Right lung (tissue), 5 donors: Measurements from ENCODE around the gene ELL. TPM values are rescaled to one million over a fixed set of nuclear protein-coding genes. Genes with fewer than 3 reads are reported as not detected.
"Not testable (repeated sequence)": the region's sequence is repeated elsewhere in the genome, so short reads cannot be mapped to it uniquely, and the experiment has no call there.

Source experiments
- DNase-seq, 2 donors: peaks; one replicate each; pipeline ENCODE4 v3.0.0-alpha.2; 2013
- polyA plus RNA-seq, 5 donors: library from polyadenylated mRNA; unstranded; fragments of 120-200 nt; gene quantifications; one replicate each; pipeline versions ENCODE4 v1.2.1 to v1.2.3, GENCODE V29; 2013; ENCODE audit warnings: inconsistent platforms in 1 of 5, low replicate concordance in 1 of 5; ENCODE audit not compliant: insufficient read length in 5 of 5, insufficient read depth in 1 of 5

The ELL gene
- polyA plus RNA-seq, 5 donors: 6.9 to 12.4 (median 9.0) TPM

DNA sequence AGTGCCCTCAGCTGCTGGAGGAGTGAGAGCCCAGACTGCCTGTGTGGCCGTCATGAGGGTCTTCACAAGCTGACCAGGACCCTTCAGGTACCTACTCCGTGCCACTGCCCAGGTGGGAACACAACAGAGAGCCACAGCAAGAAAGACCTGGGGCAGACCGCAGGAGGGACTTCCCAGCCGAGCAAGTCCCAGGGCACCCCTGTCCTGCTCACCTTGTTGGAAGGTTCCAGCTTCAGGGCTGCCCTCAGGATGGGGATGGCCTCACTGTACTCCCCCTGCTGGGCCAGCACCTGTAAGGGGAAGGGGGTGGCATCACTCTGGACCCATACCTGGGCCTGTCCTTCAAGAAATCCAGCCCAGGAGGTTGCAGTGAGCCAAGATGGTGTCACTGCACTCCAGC is 11.2 kb upstream of the ELL start:
- no peak for DNase-seq

DNA sequence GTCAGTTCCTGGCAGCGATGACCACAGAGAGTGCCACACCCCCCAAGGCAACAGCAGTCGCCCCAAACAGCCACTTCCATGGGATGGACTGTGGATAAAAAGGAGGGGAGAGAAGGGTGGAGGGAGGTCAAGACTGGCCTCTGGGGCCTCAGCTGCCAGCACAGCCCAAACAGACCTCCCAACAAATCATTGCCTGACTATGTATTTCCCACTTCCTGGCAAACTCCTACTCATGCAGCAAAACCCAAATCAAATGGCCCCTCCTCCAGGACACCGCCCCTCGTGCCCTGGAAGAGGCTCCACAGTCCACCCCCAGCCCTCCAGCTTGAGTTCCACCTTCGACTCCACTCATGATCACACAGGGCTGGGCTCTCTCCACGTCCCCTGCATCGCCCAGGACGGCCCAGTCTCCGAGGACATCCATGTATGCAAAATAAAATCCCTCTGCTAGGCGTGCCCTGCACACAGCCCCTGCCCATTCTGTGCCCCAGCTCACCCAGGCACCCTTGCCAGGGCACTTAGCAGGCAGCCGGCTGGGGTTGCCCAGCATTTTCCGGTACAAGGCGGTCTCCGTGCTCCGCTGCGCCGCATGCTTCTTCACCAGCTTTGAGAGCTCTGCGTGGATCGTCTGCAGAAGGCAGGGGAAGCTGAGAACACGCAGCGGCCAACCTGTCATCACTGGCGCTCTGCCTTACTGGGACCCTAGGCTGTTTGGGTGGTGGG is 10.5 kb upstream of the ELL start:
- DNase-seq: no peak

DNA sequence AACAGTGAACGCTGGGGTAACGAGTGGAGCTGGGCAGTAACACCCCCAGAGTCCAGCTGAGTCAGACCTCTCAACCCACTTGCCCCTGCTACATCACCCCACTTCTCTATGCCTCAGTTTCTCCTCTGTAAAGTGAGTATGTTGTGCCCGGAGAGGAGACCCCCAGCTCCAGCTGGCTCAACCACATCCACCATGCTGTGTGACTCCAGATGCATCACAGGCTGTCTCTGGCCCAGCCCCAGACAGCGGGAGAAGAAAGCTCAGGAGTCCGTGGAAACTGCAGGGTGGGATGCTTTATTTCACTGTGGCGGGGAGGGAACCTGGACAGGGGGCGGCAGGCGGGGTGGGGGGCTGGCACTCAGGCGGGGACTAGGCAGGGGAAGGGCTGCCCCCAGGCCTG is 9.6 kb upstream of the ELL start:
- DNase-seq: no peak

DNA sequence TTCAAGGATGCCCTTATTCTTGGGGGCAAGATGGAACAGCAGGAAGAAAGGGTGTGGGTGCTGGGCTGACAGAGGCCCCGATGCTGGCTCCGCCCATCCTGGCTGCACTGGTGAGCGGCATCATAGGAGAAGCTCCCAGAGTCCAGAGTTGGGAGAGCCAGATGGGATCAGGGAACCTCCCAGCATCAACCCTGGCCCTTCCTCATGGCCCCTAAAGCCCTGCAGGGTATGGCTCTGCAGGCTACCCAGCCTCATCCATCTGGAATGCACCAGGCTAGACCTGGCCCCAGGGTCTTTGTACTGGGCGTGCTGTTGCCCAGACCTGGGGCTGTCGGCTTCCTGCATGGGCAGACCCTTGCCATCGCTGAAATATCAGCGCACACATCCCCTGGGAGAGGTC is 7.9 kb upstream of the ELL start:
- DNase-seq: no peak

DNA sequence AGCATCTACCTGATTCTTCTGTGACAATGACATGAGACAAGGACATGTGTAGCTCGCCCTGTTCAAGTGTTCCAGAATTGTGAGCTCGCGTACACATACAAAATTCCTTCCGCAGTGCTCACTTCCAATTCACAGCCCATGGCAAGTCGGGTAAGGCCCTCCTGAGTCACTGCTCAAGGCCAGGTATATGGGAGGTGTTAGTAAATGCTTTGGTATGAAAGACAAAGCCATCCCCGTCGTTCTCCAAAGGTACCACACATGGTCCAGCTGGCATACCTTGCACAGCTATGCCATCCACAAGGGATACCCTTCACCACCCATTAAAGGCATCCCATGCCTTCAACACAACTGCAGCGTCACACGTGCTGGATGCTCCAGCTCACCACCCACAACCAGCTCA is 4.4 kb upstream of the ELL start:
- no peak for DNase-seq

DNA sequence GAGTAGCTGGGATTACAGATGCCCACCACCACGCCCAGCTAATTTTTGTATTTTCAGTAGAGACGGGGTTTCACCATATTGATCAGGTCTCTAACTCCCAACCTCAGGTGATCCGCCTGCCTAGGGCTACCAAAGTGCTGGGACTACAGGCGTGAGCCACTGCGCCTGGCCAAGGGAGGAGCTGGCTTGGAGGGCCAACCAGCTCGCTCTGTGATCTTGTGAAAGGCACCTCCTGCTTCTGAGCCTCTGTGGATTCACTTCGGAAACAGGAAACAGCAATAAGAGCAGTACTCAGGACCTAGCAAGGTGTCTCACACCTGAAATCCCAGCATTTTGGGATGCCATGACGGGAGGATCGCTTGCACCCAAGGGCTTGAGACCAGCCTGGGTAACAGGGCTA is 2.0 kb upstream of the ELL start:
- no peak for DNase-seq

DNA sequence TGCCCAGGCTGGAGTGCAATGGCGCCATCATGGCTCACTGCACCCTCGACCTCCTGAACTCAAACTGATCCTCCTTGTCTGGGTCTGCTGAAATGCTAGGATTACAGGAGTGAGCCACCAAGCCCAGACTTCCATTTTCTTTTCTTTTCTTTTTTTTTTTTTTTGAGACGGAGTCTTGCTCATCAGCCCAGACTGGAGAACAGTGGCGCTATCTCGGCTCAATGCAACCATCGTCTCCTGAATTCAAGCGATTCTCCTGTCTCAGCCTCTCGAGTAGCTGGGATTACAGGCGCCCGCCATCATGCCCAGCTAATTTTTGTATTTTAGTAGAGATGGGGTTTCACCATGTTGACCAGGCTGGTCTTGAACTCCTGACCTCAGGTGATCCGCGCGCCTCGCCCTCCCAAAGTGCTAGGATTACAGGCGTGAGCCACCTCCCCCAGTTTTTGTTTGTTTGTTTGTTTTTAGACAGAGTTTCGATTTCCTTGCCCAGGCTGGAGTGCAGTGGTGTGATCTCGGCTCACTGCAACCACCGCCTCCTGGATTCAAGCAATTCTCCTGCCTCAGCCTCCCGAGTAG is 1.1 kb upstream of the ELL start:
- DNase-seq: not testable (repeated sequence)

DNA sequence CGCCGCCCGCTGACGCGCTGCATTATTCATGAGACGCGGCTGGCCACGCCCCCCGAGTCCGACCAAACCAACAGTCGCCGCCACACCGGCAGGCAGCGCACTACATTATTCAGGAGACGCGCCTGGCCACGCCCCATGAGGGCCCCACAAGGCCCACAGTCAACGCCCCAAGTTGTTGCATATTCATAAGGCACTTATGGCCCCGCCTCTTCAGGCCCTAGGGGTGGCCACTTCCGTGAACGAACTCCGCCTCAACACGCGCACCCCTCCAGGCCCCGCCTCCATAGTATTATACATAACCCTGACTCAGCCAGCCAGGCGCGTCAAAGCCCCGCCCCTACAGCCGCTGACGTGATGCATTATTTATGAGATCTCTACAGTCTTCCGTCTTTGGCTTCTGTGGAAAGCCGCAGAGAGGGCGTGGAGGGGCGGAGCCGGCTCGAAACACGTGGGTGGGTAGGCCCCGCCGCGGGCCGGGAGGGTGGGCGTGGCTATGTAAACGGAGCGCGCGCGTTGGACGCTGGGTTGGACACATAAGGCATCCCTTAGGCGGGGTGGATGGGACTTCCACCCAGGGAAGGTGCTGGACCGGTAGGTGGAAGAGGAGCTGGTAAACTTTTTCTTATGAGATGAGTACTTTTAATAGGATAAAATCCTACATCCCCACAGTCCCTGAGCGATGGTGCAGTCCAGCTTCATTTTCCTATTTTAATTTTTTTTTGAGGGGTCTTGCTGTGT is 423 bp upstream of the ELL start:
- DNase-seq: peak; percentile 100

DNA sequence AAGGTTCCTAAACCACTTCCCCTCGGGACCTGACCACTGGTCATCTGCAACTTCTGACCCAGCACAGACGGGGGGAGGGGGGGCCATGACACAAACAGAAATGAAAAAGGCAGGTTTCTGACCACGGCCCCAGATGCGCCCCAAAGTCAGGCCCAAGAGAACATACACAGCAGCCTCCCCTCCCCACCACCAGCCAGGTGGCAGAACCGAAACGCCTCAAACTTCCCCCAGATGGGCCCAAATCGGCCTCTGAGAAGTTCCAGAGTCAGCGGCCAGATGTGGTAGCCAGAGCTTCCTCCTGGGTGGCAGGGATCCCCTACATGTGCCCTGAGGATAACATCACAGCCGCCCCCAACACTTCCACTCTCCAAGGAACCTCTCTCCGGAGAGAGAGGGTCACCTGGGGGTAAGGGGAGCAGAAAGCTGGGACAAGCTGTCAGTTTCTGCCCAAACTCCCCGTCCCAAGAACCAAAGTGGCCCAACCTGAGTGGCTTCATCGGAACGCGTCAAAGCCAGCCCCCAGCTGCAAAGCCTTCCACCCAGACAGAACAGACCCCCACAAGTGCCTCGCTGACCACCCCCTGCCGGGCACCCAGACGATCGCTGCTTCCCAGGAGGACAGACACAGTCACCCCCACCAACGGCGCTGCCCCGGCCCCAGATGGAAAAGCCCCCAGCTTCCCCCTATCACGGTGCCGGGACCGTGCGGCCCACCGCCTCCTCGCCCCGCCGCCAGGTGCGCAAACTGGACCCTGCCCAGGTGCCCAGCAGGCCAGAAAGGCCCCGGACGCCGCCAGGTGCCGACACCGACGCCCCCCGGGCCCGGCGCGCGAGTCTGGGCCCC is 800 bp downstream of the ELL start:
- DNase-seq: peak in 1 of 2 donors; percentile 28

DNA sequence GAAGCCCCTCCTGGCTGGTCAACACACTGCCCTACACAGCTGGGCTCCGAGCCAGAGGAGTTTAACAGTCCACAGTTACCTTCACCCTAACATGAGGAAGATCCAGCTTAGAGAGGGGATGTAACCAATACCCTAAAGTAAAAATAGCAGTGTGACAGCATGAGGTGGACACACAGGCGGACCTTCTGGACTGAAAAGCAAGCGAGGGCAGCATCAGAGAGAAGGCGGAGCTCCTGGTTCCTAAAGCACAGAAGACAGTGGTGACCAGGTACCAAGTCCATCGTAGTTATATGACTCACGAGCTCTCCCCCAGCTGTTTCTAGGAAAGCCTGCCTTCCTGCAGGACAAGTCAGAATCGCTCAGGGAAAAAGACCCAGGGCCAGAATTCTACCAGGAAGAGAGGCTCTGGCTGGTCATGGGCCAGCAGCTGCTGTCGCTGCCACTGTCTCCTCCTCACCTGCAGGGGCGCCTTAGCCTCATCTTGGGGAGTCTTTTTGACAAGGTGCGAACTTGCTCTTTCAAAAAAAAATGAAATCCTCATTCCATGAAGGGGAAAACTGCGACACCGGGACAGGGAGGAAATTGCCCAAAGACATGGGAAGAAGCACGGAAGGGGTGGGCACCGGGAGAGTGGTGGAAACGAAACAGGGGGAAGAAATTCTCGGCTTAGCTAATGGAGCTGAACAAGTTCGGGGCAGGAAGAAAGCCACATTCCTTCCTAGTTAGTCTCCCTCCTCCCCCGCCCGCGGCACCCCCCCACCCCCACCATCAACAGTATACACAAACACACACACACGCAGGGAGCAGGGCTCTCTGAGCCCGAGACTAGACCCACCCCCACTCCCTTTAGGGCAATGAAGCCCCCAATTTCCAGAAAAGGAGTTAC is 1.7 kb downstream of the ELL start:
- DNase-seq: peak; percentile 52 to 63

DNA sequence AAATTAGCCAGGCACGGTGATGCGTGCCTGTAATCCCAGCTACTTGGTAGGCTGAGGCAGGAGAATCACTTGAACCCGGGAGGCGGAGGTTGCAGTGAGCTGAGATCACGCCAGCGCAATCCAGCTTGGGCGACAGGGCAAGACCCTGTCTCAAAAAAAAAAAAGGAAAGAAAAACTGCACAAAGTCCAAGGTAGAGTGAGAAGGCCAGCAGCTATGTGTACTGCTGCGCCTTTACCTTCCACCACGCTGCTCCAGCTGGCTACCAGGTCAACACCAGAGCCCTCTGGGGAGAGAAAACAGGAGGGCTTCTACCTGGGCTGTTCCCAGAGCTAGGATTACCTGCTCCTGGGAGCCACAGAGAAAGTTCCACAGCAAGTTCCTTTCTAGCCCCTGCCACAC is 3.2 kb downstream of the ELL start:
- no peak for DNase-seq

DNA sequence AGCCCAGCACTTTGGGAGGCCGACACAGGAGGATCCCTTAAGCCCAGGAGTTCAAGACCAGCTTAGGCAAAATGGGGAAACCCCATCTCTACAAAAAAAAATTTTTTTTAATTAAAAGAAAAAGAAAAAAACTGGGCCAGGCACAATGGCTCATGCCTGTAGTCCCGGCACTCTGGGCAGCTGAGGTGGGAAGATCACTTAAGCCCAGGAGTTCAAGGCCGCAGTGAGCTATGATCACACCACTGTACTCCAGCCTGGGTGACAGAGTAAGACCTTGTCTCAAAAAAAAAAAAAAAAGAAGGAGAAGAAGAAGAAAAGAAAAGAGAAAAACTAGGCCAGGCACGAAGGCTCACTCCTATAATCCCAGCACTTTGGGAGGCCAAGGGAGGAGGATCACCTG is 4.3 kb downstream of the ELL start:
- no peak for DNase-seq

DNA sequence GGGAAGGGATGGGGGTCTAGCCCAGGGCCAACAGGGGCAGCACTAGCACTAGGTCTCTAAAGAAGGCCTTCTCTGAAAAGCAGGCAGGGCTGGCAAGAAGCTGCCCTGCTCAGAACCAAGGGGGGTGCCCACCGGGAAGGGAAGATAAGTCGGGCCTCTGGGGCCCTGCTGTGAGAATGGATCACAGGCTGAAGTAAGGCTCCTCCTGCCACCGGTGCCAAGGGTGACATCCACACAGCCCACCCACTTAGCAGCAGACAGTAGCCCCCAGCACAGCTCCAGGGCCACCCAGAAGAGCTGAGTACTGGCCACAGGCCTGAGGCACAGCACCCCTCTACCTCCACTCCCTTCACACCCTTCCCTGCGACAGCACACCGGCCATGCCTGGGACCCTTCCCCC is 5.9 kb downstream of the ELL start:
- no peak for DNase-seq

DNA sequence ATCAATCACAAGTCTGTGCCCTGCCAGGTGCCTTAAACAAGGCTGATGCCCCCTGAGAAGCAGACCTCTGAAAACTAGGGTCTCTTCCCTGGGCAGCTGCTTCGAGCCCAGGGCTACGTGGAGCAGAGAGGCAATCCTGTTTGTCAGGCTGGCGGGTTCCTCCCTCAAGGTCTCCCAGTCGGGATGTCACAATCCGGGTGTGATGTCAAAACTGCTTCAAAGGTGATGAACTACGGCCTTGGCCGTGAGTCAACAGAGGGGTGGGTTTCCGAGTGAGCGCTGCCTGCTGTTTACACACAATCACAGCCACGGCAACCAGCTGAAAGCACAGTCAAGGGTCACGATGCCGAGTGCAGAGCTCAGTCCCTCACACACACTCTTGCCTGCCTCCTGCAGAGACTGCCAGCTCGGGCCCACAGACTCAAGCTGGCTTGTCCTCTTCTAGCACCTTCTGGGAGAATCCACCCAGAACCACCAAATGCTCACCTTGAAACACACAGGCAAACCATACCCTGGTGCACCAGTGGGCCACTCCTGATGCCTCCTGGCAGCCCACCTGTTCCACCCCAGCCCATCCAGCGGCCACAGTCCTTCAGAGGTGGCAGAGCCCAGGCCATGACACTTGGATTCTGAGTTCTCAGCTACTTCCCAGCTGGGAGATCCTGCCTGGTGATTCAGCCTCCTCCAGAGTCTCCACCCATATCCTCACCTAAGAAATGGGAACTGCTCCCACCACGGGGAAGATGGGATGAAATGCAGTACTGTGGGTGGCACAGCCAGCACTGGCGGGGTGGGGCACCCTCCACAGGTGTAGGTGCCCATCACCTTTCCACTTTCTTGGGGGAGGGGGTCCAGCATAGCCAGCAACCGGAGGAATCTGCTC is 6.8 kb downstream of the ELL start:
- peak; percentile 60 to 71 for DNase-seq

DNA sequence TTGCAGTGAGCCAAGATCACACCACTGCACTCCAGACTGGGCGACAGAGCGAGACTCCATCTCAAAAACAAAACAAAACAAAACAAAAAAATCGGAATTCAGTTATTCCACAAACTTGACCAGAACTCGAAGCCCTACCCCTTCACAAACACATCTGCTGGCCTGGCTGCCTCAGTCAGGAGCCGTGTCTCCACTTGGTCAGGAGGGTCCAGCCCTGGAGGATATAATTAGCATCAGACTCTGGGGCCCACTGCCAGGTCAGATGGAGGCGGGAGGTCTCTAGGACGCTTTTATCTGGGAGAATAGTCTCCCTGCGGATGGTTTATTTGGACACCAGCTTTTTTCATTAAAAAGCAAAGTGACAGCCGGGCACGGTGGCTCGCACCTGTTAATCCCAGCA is 8.0 kb downstream of the ELL start:
- DNase-seq: no peak

DNA sequence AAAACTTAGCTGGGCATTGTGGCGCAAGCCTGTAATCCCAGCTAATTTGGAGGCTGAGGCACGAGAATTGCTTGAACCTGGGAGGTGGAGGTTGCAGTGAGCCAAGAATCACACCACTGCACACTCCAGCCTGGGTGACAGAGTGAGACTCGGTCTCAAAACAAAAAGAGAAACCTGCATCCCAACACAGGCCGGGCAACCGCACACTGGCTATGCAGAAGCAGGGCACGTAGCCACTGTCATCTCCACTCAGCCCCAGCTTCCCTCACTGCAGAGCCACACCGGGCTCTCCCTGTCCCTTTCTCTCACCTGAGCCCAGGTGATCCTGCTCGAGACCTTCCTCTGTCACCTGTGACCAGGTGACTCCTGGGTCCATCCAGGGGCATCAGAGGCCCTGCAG is 11.7 kb downstream of the ELL start:
- DNase-seq: no peak

DNA sequence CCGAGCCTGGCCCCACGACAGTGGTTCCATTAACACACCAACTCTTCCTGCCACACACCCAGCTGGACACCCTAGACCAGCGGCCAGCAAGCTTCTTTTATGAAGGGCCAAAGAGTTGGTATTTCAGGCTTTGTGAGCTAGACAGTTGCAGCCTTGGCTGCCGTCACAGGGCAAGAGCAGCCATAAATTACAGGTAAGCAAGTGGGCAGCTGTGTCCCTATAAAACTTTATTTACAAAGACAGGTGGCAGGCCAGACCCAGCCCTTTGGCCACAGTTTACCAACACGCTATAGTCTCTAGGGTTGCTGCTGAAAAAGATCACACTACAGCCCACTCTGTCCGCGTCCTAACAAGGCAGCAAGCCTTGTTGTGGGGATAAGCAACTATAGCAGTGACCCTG is 13.3 kb downstream of the ELL start:
- no peak for DNase-seq

DNA sequence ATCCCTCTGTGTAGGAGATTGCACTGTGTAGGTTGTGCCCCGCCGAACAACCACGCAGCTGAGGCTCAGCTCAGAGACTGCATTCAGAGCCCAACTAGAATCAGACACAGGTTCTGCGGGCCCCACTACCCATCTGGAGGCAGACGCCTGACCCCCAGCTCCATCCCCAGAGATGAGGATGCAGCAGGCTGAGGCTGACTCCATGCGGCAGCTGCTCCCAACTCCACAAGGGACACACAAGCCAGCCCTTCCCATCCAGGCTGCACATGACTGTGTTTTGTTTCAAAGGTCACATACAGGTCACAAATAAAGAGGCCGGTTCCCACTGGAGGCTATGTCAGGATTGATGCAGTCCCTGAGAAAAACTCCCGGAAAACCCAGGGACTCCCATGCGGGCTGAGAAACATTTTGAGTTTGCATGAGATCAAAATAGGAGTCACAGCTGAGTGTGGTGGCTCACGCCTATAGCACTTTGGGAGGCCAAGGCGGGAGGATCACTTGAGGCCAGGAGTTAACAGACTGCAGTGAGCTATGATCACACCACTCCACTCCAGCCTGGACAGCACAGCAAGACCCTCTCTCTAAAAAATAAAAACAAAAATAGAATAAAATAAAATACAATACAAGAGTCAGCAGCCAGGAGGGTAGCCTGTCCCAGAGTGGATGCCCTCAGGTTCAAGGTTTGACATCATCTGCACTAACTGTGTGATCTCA is 14.0 kb downstream of the ELL start:
- no peak for DNase-seq

DNA sequence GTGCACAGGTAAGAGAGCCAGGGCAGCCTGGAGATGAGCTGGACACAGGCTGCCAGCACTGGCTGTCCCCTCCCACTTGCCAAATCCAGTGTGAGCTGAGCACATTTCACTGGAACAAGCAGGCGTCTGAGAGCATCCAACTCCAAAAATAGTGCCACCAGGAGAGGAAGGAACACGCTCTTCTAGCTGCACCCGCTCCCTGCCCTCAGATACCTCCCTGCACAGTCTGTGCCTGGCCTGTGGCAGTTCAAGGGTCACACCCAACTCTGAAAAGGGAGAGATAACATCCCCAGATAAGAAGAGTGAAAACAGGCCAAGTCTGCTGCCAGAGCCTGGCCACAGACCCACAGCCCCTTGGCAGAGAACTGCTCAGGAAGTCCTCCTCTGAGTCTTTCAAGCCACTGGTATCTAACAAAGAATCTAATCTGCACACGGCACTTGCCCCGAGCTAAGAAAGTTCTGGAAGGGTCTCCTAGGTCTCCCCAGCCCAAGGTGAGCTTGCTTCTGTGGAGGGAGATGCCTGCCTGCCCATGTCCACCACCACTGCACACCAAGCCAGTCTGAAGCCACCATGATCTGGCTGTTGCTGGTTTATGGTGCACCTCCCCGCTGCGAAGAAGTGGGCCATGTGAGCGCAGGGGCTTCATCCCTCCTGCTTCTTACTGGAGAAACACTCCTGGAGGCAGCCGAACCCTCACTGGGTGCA is 14.7 kb downstream of the ELL start:
- DNase-seq: no peak
